T-helper 22 cell (primary cell): ENCODE data around the gene PRRT1B.
A peak's percentile ranks its signal among the peaks of the same experiment; 100 is the strongest.
"Not testable (repeated sequence)": the region's sequence is repeated elsewhere in the genome, so short reads cannot be mapped to it uniquely, and the experiment has no call there.

Source experiments
- DNase-seq: peaks from one replicate; pipeline ENCODE4 v3.0.0-alpha.2; 2020; ENCODE audit warnings: low read depth

Gene PRRT1B

GRCh38 chr9:131522257-131523085, 22.9 kb upstream of the PRRT1B start:
- DNase-seq, result no peak

GRCh38 chr9:131523086-131523388, 22.3 kb upstream of the PRRT1B start:
- no peak for DNase-seq

GRCh38 chr9:131523451-131524435, 21.6 kb upstream of the PRRT1B start:
- no peak for DNase-seq

GRCh38 chr9:131524665-131525315, 20.5 kb upstream of the PRRT1B start:
- no peak for DNase-seq

- DNase-seq, result no peak
These were observed 19.4 kb upstream of the PRRT1B start for GRCh38 chr9:131525643-131526565.

- no peak for DNase-seq
These were observed 17.1 kb upstream of the PRRT1B start for GRCh38 chr9:131528186-131528585.

GRCh38 chr9:131528886-131529505, 16.3 kb upstream of the PRRT1B start:
- no peak for DNase-seq

- DNase-seq, result no peak
These were observed 15.5 kb upstream of the PRRT1B start for GRCh38 chr9:131529597-131530545.

- no peak for DNase-seq
These were observed 14.8 kb upstream of the PRRT1B start for GRCh38 chr9:131530546-131530919.

- peak; percentile 62 for DNase-seq
These were observed 14.1 kb upstream of the PRRT1B start, which contains the start of gene UCK1 for GRCh38 chr9:131530920-131531832. TSS of gene UCK1 (minus strand) at chr9:131531263. CDS start at chr9:131531174, 89 bp downstream.

GRCh38 chr9:131534721-131535237, 10.5 kb upstream of the PRRT1B start:
- DNase-seq, result no peak

- no peak for DNase-seq
These were observed 7.4 kb upstream of the PRRT1B start for GRCh38 chr9:131537946-131538345.

- DNase-seq, result no peak
These were observed 6.0 kb upstream of the PRRT1B start for GRCh38 chr9:131539223-131539923.

- DNase-seq, result no peak
These were observed 2.2 kb upstream of the PRRT1B start for GRCh38 chr9:131543141-131543540.

GRCh38 chr9:131545786-131546335, 538 bp downstream of the PRRT1B start:
- no peak for DNase-seq

GRCh38 chr9:131546336-131547084, 1.2 kb downstream of the PRRT1B start:
- DNase-seq, result no peak

- DNase-seq, result not testable (repeated sequence)
These were observed 3.9 kb downstream of the PRRT1B start for GRCh38 chr9:131549186-131549585.
